OCI-LY1 (cell line): ENCODE results near the gene NELFCD.
A peak's percentile ranks its signal among the peaks of the same experiment; 100 is the strongest.

Experiments used
- H2AFZ ChIP-seq: fragments of 200-600 bp; sonication (generic), shearing (Covaris generic); 2 replicates; pipeline ENCODE4 v1.6.0; 2014; ENCODE audit warnings: antibody characterized with exemption, mild to moderate bottlenecking, low read length
- H3F3A ChIP-seq: fragments of 200-600 bp; sonication (generic), shearing (Covaris generic); 2 replicates; pipeline ENCODE4 v1.6.0; 2014; ENCODE audit warnings: mild to moderate bottlenecking, antibody characterized with exemption, low read length, moderate library complexity; ENCODE audit not compliant: insufficient read depth
- H3K27ac ChIP-seq: fragments of 200-600 bp; sonication (generic); 2 replicates; pipeline ENCODE4 v1.5.1; 2014; ENCODE audit warnings: low read length, mixed run types, mild to moderate bottlenecking, low read depth; ENCODE audit not compliant: poor library complexity, severe bottlenecking
- H3K27me3 ChIP-seq: fragments of 200-600 bp; sonication (generic); 2 replicates; pipeline ENCODE4 v1.6.0; 2014; ENCODE audit warnings: antibody characterized with exemption, mild to moderate bottlenecking, low read length, moderate library complexity; ENCODE audit not compliant: insufficient read depth
- H3K36me3 ChIP-seq: fragments of 200-600 bp; sonication (generic); 2 replicates; pipeline ENCODE4 v1.6.1; 2014; ENCODE audit warnings: mild to moderate bottlenecking, antibody characterized with exemption, low read length, moderate library complexity, mixed read lengths; ENCODE audit not compliant: insufficient read depth
- H3K4me1 ChIP-seq: fragments of 200-600 bp; sonication (generic); 2 replicates; pipeline ENCODE4 v1.5.1; 2014; ENCODE audit warnings: mild to moderate bottlenecking, low read length, moderate library complexity; ENCODE audit not compliant: insufficient read depth, severe bottlenecking
- H3K4me2 ChIP-seq: fragments of 200-600 bp; sonication (generic), shearing (Covaris generic); 2 replicates; pipeline ENCODE4 v1.6.1; 2014; ENCODE audit warnings: low read length
- H3K4me3 ChIP-seq: fragments of 200-600 bp; sonication (generic); 2 replicates; pipeline ENCODE4 v1.5.1; 2014; ENCODE audit warnings: low read length, low read depth, mild to moderate bottlenecking, mixed read lengths; ENCODE audit not compliant: poor library complexity, severe bottlenecking
- H3K79me2 ChIP-seq: fragments of 200-600 bp; shearing (Covaris generic); 2 replicates; pipeline ENCODE4 v1.6.1; 2016; ENCODE audit warnings: mixed run types, low read length, mixed read lengths; ENCODE audit not compliant: insufficient read depth
- H3K9ac ChIP-seq: fragments of 200-600 bp; sonication (generic), shearing (Covaris generic); 2 replicates; pipeline ENCODE4 v1.6.1; 2014; ENCODE audit warnings: mild to moderate bottlenecking, low read length, mixed read lengths
- H3K9me2 ChIP-seq: fragments of 200-600 bp; sonication (generic), shearing (Covaris generic); 2 replicates; pipeline ENCODE4 v1.6.1; 2014; ENCODE audit warnings: low read depth, mild to moderate bottlenecking, low read length, mixed read lengths
- H3K9me3 ChIP-seq: fragments of 200-600 bp; shearing (Covaris generic); 2 replicates; pipeline ENCODE4 v1.6.1; 2014; ENCODE audit warnings: low read length, mixed read lengths
- H4K20me1 ChIP-seq: fragments of 200-600 bp; sonication (generic), shearing (Covaris generic); 2 replicates; pipeline ENCODE4 v1.6.0; 2016; ENCODE audit warnings: mild to moderate bottlenecking, low read length; ENCODE audit not compliant: insufficient read depth
- EZH2 ChIP-seq: fragments of 200-600 bp; sonication (generic), shearing (Covaris generic); IDR thresholded peaks from 2 replicates; pipeline ENCODE4 v1.8.0; 2017; ENCODE audit warnings: borderline replicate concordance, mixed run types, mild to moderate bottlenecking, antibody characterized with exemption, low read length, moderate library complexity, mixed read lengths
- TF ChIP-seq, protein P1 (sequence below): fragments of 200-600 bp; sonication (generic), shearing (Covaris generic); IDR thresholded peaks from 2 replicates; pipeline ENCODE4 v1.5.1; 2017; ENCODE audit warnings: mild to moderate bottlenecking, antibody characterized with exemption, low read length, moderate library complexity, mixed read lengths

Gene NELFCD

DNA sequence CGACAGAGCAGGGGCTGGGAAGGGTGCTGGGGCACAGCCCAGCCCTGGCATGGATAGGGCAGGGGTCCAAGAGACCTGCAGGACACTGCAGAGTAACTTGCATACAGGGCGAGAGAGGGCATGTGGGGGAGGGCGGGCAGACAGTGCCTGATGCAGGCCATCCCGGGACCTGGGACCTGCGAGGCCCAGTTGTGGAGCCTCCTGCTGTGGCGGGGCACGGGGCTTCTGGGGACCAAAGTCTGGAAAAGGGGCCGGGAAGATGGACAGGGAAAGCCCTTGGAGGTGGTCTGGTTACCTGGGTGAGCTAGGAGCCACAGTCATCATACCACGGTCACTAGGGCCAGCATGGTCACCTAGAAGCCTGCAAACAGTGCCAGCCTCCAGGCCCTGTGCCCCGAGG, 37.8 kb downstream of the NELFCD start:
- no peaks in the 10 kb centered on the region for H3K9me3 ChIP-seq
- TF ChIP-seq EZH2, result no peak
- TF ChIP-seq, protein P1, sequence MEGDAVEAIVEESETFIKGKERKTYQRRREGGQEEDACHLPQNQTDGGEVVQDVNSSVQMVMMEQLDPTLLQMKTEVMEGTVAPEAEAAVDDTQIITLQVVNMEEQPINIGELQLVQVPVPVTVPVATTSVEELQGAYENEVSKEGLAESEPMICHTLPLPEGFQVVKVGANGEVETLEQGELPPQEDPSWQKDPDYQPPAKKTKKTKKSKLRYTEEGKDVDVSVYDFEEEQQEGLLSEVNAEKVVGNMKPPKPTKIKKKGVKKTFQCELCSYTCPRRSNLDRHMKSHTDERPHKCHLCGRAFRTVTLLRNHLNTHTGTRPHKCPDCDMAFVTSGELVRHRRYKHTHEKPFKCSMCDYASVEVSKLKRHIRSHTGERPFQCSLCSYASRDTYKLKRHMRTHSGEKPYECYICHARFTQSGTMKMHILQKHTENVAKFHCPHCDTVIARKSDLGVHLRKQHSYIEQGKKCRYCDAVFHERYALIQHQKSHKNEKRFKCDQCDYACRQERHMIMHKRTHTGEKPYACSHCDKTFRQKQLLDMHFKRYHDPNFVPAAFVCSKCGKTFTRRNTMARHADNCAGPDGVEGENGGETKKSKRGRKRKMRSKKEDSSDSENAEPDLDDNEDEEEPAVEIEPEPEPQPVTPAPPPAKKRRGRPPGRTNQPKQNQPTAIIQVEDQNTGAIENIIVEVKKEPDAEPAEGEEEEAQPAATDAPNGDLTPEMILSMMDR, result no peak
- no peaks in the 10 kb centered on the region for H3K9me2 ChIP-seq
- peaks cover 18% of the 10 kb centered on the region for H3K36me3 ChIP-seq
- no peaks in the 10 kb centered on the region for H3K79me2 ChIP-seq
- H4K20me1 ChIP-seq, result no peaks in the 10 kb centered on the region
- no peak overlapping the region for H3K27ac ChIP-seq
- no peak overlapping the region for H2AFZ ChIP-seq
- H3F3A ChIP-seq, result no peaks in the 10 kb centered on the region
- H3K9ac ChIP-seq, result no peak overlapping the region
- H3K4me2 ChIP-seq, result no peak overlapping the region
- peaks cover 27% of the 10 kb centered on the region for H3K4me1 ChIP-seq
- no peak overlapping the region for H3K4me3 ChIP-seq
- no peaks in the 10 kb centered on the region for H3K27me3 ChIP-seq

DNA sequence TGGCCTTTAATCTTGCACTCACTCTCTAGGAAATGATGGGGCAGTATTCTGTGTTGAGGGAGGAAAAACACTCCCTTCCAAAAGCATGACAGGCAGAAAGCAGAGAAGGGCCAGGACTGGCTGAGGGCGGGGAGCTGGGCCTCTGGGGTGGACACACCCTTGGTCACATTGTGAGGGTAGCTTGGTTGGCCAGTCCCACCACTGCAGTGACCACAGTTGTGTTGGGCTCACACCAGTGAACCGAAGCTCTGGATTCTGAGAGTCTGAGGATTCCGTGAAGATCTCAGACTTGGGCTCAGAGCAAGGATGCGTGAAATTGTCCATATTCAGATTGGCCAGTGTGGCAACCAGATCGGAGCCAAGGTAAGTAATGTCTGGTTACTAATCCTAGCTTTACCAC, 38.2 kb downstream of the NELFCD start, which contains the start of gene TUBB1:
TUBB1 (plus strand) TSS at position 213 of the 400 bp plus-strand sequence; CDS start at position 307, 94 bp downstream.
- Histone ChIP-seq H3K36me3 (peaks cover 22% of the 10 kb centered on the region), H2AFZ (no peak within 1 kb of the TSS), H3K4me2 (no peak within 1 kb of the TSS), H3K9ac (no peak within 1 kb of the TSS), H3K4me3 (no peak within 1 kb of the TSS), H3K79me2 (no peaks in the 10 kb centered on the region), H3K9me2 (no peaks in the 10 kb centered on the region), H3K9me3 (no peaks in the 10 kb centered on the region), H3K27me3 (no peaks in the 10 kb centered on the region), H3F3A (no peaks in the 10 kb centered on the region), H4K20me1 (no peaks in the 10 kb centered on the region), H3K27ac (no peak within 1 kb of the TSS), H3K4me1 (peaks cover 24% of the 10 kb centered on the region)
- no peak for TF ChIP-seq EZH2
- TF ChIP-seq, protein P1, result no peak

DNA sequence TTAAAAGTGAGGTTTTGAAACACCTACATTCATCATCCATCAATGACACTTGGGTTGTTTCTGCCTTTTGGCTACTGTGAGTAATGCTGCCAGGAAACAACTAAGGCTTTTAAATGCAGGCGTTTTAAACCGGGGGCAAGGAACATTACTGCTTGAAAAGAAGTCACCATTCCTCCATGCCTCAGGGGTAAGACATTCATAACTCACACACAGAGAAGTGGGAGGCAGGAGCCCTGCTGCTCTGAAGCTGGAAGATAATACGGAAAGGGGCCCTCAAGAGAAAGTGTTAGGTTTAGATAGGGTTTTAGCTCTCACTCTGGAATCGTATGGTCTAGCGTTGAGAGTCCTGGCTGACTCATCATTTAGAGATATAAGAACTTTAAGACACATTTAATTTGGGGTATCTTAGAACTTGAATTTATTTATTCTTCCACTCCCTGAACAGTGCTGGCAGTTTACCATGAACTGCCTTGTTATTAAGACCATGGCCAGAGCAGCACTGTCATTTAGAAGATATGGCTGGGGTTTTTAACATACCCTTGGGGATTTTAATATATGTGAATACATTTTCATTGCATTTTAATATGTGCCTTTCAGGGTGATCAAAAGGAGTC, 40.0 kb downstream of the NELFCD start:
- Histone ChIP-seq H2AFZ (no peak overlapping the region), H3F3A (0 out of 2 replicates have a peak, but pooled peaks cover 2% of the 10 kb centered on the region), H3K27me3 (no peaks in the 10 kb centered on the region), H4K20me1 (no peaks in the 10 kb centered on the region), H3K9me2 (no peaks in the 10 kb centered on the region), H3K9me3 (no peaks in the 10 kb centered on the region), H3K79me2 (no peaks in the 10 kb centered on the region), H3K4me1 (peaks cover 18% of the 10 kb centered on the region), H3K4me2 (no peak overlapping the region), H3K4me3 (no peak overlapping the region), H3K27ac (peak overlapping the region; percentile 14), H3K36me3 (peaks cover 39% of the 10 kb centered on the region), H3K9ac (no peak overlapping the region)
- TF ChIP-seq, protein P1, result no peak
- no peak for TF ChIP-seq EZH2
